HEK293 (cell line): Measurements from ENCODE around the gene SUGP2.

Experiments used
- CTCF ChIA-PET: fragments of 350-600 bp; formaldehyde crosslinking; extraction: SDS; loops from one replicate; lab custom pipeline; 2021; ENCODE audit warnings: antibody characterized with exemption; lab: Yijun Ruan, JAX
- POLR2A ChIA-PET: fragments of 300-600 bp; formaldehyde crosslinking; extraction: SDS; loops from one replicate; lab custom pipeline; 2020; ENCODE audit warnings: antibody characterized with exemption, inconsistent platforms; lab: Yijun Ruan, JAX
- H3K27ac ChIP-seq: fragments of 200-500 bp; sonication (Bioruptor generic); 2 replicates; pipeline ENCODE4 v1.5.1; 2014; ENCODE audit warnings: low read depth, low read length, control low read depth, inconsistent platforms; ENCODE audit errors: extremely low read depth
- H3K36me3 ChIP-seq, 2 experiments: fragments of 200-500 bp in 1 of 2; sonication (Bioruptor generic) in 1 of 2; 1 replicate in 1 of 2; 2 replicates in 1 of 2; pipeline ENCODE4 v1.5.1; 2014 to 2017; ENCODE audit warnings: inconsistent platforms in 2 of 2, low read length in 2 of 2; ENCODE audit not compliant: control insufficient read depth in 2 of 2, insufficient read depth in 1 of 2
- H3K4me1 ChIP-seq: fragments of 200-500 bp; sonication (Bioruptor generic); 2 replicates; pipeline ENCODE4 v1.5.1; 2014; ENCODE audit warnings: mild to moderate bottlenecking, low read length, inconsistent platforms; ENCODE audit not compliant: control insufficient read depth, insufficient read depth
- H3K4me3 ChIP-seq: 2 replicates; pipeline ENCODE4 v1.5.1; 2011; ENCODE audit warnings: low read depth, mild to moderate bottlenecking, control low read depth, low read length, moderate library complexity
- H3K9me3 ChIP-seq: fragments of 200-500 bp; sonication (Bioruptor generic); 2 replicates; pipeline ENCODE4 v1.5.1; 2014; ENCODE audit warnings: low read depth, low read length, inconsistent platforms; ENCODE audit not compliant: control insufficient read depth, insufficient read depth
- EGR2 ChIP-seq: fragments of 450-650 bp; formaldehyde crosslinking; IDR thresholded peaks from 2 replicates; pipeline ENCODE4 v1.5.1; 2016; ENCODE audit warnings: low read depth, missing biosample characterization, missing genetic modification characterization
- ELK4 ChIP-seq: IDR thresholded peaks from 2 replicates; pipeline ENCODE4 v1.6.1; 2011; ENCODE audit warnings: mild to moderate bottlenecking, low read depth, low read length, borderline replicate concordance
- GFI1B ChIP-seq: fragments of 450-650 bp; formaldehyde crosslinking; IDR thresholded peaks from 2 replicates; pipeline ENCODE4 v1.5.1; 2016; ENCODE audit warnings: missing biosample characterization, missing genetic modification characterization
- HOXA7 ChIP-seq: sonication (generic); formaldehyde crosslinking; IDR thresholded peaks from 2 replicates; pipeline ENCODE4 v1.8.1; 2022; ENCODE audit warnings: missing genetic modification reagents, borderline replicate concordance
- HOXD13 ChIP-seq: sonication (generic); formaldehyde crosslinking; IDR thresholded peaks from 2 replicates; pipeline ENCODE4 v1.8.0; 2022; ENCODE audit warnings: missing genetic modification reagents, borderline replicate concordance
- REPIN1 ChIP-seq: fragments of 450-650 bp; formaldehyde crosslinking; IDR thresholded peaks from 2 replicates; pipeline ENCODE4 v1.5.1; 2017; ENCODE audit warnings: missing biosample characterization, missing genetic modification characterization, low read depth
- TCF7L2 ChIP-seq: IDR thresholded peaks from 2 replicates; pipeline ENCODE4 v1.6.1; 2011; ENCODE audit warnings: low read depth, mild to moderate bottlenecking, inconsistent platforms, low read length, moderate library complexity, borderline replicate concordance
- ZBTB1 ChIP-seq: fragments of 450-650 bp; formaldehyde crosslinking; IDR thresholded peaks from 2 replicates; pipeline ENCODE4 v1.5.1; 2016; ENCODE audit warnings: missing biosample characterization, missing genetic modification characterization
- ZBTB21 ChIP-seq: fragments of 450-650 bp; formaldehyde crosslinking; IDR thresholded peaks from 2 replicates; pipeline ENCODE4 v1.5.1; 2017; ENCODE audit warnings: missing biosample characterization, missing genetic modification characterization
- ZBTB6 ChIP-seq: fragments of 450-650 bp; formaldehyde crosslinking; IDR thresholded peaks from 2 replicates; pipeline ENCODE4 v1.5.1; 2017; ENCODE audit warnings: missing biosample characterization, missing genetic modification characterization
- ZFHX2 ChIP-seq: fragments of 450-650 bp; formaldehyde crosslinking; conservative IDR thresholded peaks from 2 replicates; pipeline ENCODE4 v1.5.1; 2016; ENCODE audit warnings: missing biosample characterization, missing genetic modification characterization
- ZFP69B ChIP-seq: fragments of 450-650 bp; formaldehyde crosslinking; IDR thresholded peaks from 2 replicates; pipeline ENCODE4 v1.5.1; 2016; ENCODE audit warnings: missing biosample characterization, missing genetic modification characterization
- ZNF2 ChIP-seq: fragments of 450-650 bp; formaldehyde crosslinking; IDR thresholded peaks from 2 replicates; pipeline ENCODE4 v1.5.1; 2016; ENCODE audit warnings: missing biosample characterization, missing genetic modification characterization
- ZNF335 ChIP-seq: fragments of 450-650 bp; formaldehyde crosslinking; conservative IDR thresholded peaks from 2 replicates; pipeline ENCODE4 v1.5.1; 2016; ENCODE audit warnings: missing biosample characterization, missing genetic modification characterization
- ZNF362 ChIP-seq: fragments of 450-650 bp; formaldehyde crosslinking; IDR thresholded peaks from 2 replicates; pipeline ENCODE4 v1.5.1; 2016; ENCODE audit warnings: missing biosample characterization, missing genetic modification characterization
- ZNF426 ChIP-seq: fragments of 450-650 bp; formaldehyde crosslinking; IDR thresholded peaks from 2 replicates; pipeline ENCODE4 v1.5.1; 2017; ENCODE audit warnings: missing biosample characterization, missing genetic modification characterization, mild to moderate bottlenecking, inconsistent platforms, moderate library complexity
- ZNF514 ChIP-seq: fragments of 450-650 bp; formaldehyde crosslinking; IDR thresholded peaks from 2 replicates; pipeline ENCODE4 v1.5.1; 2016; ENCODE audit warnings: missing biosample characterization, missing genetic modification characterization
- ZNF660 ChIP-seq: fragments of 450-650 bp; IDR thresholded peaks from 2 replicates; pipeline ENCODE4 v1.5.1; 2018; ENCODE audit warnings: missing biosample characterization, mild to moderate bottlenecking, missing genetic modification characterization
- ZNF664 ChIP-seq: fragments of 450-650 bp; formaldehyde crosslinking; IDR thresholded peaks from 2 replicates; pipeline ENCODE4 v1.5.1; 2016; ENCODE audit warnings: missing biosample characterization, missing genetic modification characterization
- ZNF670 ChIP-seq: fragments of 450-650 bp; formaldehyde crosslinking; IDR thresholded peaks from 2 replicates; pipeline ENCODE4 v1.5.1; 2016; ENCODE audit warnings: missing biosample characterization, missing genetic modification characterization, low read depth
- ZNF76 ChIP-seq: fragments of 450-650 bp; formaldehyde crosslinking; IDR thresholded peaks from 2 replicates; pipeline ENCODE4; 2016; ENCODE audit warnings: low read depth, missing biosample characterization, missing genetic modification characterization, borderline replicate concordance
- ZNF777 ChIP-seq: fragments of 450-650 bp; formaldehyde crosslinking; IDR thresholded peaks from 2 replicates; pipeline ENCODE4 v1.5.1; 2017; ENCODE audit warnings: missing biosample characterization, missing genetic modification characterization, borderline replicate concordance
- ZNF843 ChIP-seq: fragments of 450-650 bp; formaldehyde crosslinking; IDR thresholded peaks from 2 replicates; pipeline ENCODE4 v1.5.1; 2016; ENCODE audit warnings: missing biosample characterization, missing genetic modification characterization
- TF ChIP-seq, protein P1 (sequence below): fragments of 450-650 bp; IDR thresholded peaks from 2 replicates; pipeline ENCODE4 v1.5.1; 2018; ENCODE audit warnings: missing biosample characterization, mild to moderate bottlenecking, missing genetic modification characterization
- TF ChIP-seq, protein P2 (sequence below): fragments of 450-650 bp; formaldehyde crosslinking; conservative IDR thresholded peaks from 2 replicates; pipeline ENCODE4 v1.5.1; 2016; ENCODE audit warnings: low read depth, missing biosample characterization, missing genetic modification characterization
- TF ChIP-seq, protein P3 (sequence below): fragments of 450-650 bp; formaldehyde crosslinking; optimal IDR thresholded peaks from 2 replicates; pipeline ENCODE3; 2016; ENCODE audit warnings: missing biosample characterization, mild to moderate bottlenecking, missing genetic modification characterization

Gene SUGP2

GRCh38 chr19:19043481-19043880 is 10.2 kb upstream of the SUGP2 start:
- Histone ChIP-seq H3K9me3 (no peaks in the 10 kb centered on the region), H3K27ac (no peak overlapping the region), H3K36me3 (peaks cover 0 to 51% of the 10 kb centered on the region in 2 experiments; a peak in 2 of 3 replicates), H3K4me3 (no peak overlapping the region), H3K4me1 (no peaks in the 10 kb centered on the region)
- CTCF ChIA-PET, result no interaction called here
- POLR2A ChIA-PET, result no interaction called here
- TF ChIP-seq EGR2 (tag by site-specific recombination) (peak; percentile 47; the same call in 1 of the 2 replicates), REPIN1 (tag by site-specific recombination) (no peak), ZBTB1 (tag by site-specific recombination) (no peak), ZNF2 (tag by site-specific recombination) (no peak), ZNF362 (tag by site-specific recombination) (no peak), ZNF514 (tag by site-specific recombination) (no peak), ZNF335 (tag by site-specific recombination) (no peak), HOXD13 (CRISPR knock-in tag) (no peak), ZFHX2 (tag by site-specific recombination) (0 out of 2 replicates have a peak, but pooled peaks have one; percentile 19), ZBTB21 (tag by site-specific recombination) (no peak)
- TF ChIP-seq, protein P1, sequence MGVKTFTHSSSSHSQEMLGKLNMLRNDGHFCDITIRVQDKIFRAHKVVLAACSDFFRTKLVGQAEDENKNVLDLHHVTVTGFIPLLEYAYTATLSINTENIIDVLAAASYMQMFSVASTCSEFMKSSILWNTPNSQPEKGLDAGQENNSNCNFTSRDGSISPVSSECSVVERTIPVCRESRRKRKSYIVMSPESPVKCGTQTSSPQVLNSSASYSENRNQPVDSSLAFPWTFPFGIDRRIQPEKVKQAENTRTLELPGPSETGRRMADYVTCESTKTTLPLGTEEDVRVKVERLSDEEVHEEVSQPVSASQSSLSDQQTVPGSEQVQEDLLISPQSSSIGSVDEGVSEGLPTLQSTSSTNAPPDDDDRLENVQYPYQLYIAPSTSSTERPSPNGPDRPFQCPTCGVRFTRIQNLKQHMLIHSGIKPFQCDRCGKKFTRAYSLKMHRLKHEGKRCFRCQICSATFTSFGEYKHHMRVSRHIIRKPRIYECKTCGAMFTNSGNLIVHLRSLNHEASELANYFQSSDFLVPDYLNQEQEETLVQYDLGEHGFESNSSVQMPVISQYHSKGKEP (tag by site-specific recombination), result no peak

- Histone ChIP-seq H3K27ac (no peak overlapping the region), H3K4me3 (no peak overlapping the region), H3K4me1 (no peaks in the 10 kb centered on the region), H3K9me3 (no peaks in the 10 kb centered on the region), H3K36me3 (peaks cover 0 to 57% of the 10 kb centered on the region in 2 experiments; a peak in 2 of 3 replicates)
- ChIA-PET CTCF (interaction anchor here (0.8 kb wide), 1 partner anchor 12 kb away, joined by 4 read pairs; no protein-coding TSS in a partner anchor), POLR2A (no interaction called here)
- no peak for TF ChIP-seq ZNF664
- no peak for TF ChIP-seq ZNF670 (tag by site-specific recombination)
- no peak for TF ChIP-seq ELK4
- TF ChIP-seq ZNF777 (tag by site-specific recombination), result no peak
- TF ChIP-seq ZFP69B (tag by site-specific recombination), result no peak
- TF ChIP-seq HOXA7, result no peak
- no peak for TF ChIP-seq ZNF843 (tag by site-specific recombination)
- TF ChIP-seq ZNF76 (tag by site-specific recombination), result no peak
- no peak for TF ChIP-seq ZNF660 (tag by site-specific recombination)
- TF ChIP-seq GFI1B (tag by site-specific recombination), result no peak
- TF ChIP-seq ZBTB6 (tag by site-specific recombination), result no peak
- TF ChIP-seq, protein P2, sequence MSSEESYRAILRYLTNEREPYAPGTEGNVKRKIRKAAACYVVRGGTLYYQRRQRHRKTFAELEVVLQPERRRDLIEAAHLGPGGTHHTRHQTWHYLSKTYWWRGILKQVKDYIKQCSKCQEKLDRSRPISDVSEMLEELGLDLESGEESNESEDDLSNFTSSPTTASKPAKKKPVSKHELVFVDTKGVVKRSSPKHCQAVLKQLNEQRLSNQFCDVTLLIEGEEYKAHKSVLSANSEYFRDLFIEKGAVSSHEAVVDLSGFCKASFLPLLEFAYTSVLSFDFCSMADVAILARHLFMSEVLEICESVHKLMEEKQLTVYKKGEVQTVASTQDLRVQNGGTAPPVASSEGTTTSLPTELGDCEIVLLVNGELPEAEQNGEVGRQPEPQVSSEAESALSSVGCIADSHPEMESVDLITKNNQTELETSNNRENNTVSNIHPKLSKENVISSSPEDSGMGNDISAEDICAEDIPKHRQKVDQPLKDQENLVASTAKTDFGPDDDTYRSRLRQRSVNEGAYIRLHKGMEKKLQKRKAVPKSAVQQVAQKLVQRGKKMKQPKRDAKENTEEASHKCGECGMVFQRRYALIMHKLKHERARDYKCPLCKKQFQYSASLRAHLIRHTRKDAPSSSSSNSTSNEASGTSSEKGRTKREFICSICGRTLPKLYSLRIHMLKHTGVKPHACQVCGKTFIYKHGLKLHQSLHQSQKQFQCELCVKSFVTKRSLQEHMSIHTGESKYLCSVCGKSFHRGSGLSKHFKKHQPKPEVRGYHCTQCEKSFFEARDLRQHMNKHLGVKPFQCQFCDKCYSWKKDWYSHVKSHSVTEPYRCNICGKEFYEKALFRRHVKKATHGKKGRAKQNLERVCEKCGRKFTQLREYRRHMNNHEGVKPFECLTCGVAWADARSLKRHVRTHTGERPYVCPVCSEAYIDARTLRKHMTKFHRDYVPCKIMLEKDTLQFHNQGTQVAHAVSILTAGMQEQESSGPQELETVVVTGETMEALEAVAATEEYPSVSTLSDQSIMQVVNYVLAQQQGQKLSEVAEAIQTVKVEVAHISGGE (tag by site-specific recombination), result no peak
- TF ChIP-seq TCF7L2, result no peak
- TF ChIP-seq, protein P3, sequence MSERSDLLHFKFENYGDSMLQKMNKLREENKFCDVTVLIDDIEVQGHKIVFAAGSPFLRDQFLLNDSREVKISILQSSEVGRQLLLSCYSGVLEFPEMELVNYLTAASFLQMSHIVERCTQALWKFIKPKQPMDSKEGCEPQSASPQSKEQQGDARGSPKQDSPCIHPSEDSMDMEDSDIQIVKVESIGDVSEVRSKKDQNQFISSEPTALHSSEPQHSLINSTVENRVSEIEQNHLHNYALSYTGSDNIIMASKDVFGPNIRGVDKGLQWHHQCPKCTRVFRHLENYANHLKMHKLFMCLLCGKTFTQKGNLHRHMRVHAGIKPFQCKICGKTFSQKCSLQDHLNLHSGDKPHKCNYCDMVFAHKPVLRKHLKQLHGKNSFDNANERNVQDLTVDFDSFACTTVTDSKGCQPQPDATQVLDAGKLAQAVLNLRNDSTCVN, result no peak
- no peak for TF ChIP-seq ZNF426 (tag by site-specific recombination)
Observed at GRCh38 chr19:19042732-19043280, 9.5 kb upstream of the SUGP2 start.
